ENCODE results near the gene ATP1B1.

- TF ChIP-seq CTCF (IDR thresholded peaks at IDR 0.05) (no peak), POLR2A (IDR thresholded peaks at IDR 0.05) (no peak)
Measured at GRCh38 chr1:169119405-169119804, 12.9 kb downstream of the ATP1B1 start.

Data from body of pancreas (tissue), 4 donors.